NCI-H526 (cell line): ENCODE data around the gene PNPLA7.
"Not testable (repeated sequence)": the region's sequence is repeated elsewhere in the genome, so short reads cannot be mapped to it uniquely, and the experiment has no call there.

ENCODE experiments used
- DNase-seq, 2 experiments: peaks; one replicate each; lab custom pipeline; 2025; lab: John Stamatoyannopoulos, UW

The PNPLA7 gene

DNA sequence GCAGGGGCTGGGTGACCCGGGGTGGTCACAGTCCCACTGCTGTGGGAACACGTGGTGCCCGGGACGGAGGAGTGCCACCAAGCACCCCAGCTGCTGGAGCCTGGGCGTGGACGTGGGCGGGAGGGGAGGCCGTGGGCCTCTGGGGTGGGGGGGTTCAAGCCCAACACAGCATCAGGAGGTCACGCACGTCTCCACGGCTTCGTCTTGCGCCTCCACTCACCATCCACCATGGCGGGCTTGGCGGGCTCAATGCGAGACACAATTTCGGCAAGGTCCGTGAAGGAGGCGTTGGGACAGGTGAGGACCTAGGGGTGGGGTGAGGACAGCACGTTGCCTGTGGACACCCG is 88.9 kb downstream of the PNPLA7 start:
- no peak for DNase-seq

DNA sequence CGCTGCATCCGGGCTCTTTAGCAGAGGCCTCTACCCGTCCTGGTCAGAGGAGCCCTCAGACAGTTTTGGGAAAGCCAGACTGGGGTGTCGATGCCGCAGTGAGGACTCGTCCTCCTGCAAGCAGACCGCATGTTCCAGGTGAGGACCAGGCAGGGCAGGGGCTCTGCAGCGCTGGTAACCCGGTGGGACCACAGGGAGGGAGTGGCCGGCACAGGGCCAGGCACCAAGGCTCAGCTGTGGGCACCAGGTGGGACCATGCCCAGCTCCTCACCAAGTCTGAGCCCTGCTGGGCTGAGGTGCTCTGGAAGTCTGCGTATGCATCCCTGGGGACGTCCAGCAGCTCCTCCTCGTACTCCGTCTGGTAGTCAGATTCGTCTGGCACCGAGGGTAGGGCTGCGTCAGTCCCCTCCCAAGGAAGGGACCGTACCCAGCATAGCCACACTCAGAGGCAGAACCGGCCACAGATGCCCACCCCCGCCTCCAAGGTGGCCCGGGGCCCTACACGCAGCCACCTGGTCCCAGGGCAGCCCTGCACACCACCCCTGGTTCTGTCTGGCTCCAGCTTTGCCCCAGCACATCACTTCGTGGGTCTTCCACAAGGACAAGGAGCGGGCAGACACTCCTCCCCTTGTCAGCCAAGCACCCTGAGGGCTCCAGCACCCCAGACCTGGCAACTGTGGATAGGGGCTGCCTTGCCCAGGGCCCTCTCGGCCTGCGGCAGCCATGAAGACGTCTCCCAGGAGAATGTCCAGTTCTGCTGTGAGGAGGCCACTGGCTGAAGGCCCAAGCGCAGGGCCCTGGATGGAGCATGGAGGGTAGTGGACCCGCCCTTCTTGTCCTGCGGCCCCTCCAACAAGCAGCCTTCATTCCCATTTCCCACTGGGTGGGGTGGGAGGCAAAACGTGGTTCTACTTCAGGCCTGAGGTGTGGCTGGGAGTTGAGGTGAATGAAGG is 89.6 kb downstream of the PNPLA7 start:
- DNase-seq: no peak

DNA sequence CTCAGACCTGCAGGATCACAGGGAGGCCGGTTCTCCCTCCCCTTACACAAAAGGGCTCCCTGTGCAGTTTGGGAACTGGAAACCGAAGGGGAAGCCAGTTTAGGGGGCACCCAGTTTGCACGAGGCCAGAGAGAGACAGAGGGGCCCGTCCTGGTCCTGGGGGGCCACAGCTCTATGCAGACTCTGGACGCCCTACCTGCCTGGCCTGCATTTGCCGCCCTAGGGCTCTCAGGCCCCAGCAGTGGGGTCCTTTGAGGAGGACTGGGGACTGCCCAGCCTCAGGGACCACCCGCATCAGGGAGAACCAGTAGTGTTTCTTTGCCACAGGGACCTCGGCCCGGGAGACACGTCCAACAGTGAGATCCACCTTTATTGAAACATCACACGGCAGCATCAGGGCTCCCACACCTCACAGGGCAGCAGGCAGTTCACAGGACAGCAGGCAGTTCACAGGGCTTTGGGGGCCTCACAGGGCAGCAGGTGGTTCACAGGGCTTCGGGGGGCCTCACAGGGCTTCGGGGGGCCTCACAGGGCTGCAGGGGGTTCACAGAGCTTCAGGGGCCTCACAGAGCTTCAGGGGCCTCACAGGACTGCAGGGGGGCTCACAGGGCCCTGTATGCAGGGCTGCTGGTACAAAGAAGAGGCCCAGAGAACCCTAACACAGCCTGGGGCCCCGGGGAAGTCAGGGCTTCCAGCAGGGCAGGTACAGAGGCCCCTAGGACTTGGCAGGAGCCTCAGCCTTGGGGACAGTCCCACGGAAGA is 90.4 kb downstream of the PNPLA7 start:
- no peak for DNase-seq

DNA sequence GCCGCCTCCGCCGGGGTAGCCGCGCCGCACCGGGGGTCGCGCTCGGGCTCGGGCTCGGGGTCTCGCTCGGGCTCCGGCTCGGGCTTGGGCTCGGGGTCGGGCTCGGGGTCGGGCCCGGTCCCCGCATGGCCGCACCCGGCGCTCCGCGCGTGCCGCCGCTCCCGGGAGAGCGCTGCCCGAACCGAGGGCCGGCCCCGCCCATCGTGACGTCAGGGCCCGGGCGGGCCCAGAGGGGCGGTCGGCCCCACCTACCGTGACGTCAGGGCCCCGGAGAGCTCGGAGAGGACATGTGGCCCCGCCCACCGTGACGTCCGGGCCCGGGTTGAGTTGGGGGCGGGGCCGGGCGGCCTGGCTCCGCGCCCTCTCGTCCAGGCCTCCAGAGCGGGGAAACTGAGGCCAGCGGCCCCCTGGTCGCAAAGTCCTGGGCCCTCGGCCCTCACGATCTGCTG is 91.0 kb downstream of the PNPLA7 start, which contains the start of gene NSMF:
NSMF (minus strand) TSS at position 183 of the 449 bp plus-strand sequence. CDS start 232 bp downstream, outside the sequence.
- peak in 1 of 2 experiments; percentile 83 for DNase-seq

DNA sequence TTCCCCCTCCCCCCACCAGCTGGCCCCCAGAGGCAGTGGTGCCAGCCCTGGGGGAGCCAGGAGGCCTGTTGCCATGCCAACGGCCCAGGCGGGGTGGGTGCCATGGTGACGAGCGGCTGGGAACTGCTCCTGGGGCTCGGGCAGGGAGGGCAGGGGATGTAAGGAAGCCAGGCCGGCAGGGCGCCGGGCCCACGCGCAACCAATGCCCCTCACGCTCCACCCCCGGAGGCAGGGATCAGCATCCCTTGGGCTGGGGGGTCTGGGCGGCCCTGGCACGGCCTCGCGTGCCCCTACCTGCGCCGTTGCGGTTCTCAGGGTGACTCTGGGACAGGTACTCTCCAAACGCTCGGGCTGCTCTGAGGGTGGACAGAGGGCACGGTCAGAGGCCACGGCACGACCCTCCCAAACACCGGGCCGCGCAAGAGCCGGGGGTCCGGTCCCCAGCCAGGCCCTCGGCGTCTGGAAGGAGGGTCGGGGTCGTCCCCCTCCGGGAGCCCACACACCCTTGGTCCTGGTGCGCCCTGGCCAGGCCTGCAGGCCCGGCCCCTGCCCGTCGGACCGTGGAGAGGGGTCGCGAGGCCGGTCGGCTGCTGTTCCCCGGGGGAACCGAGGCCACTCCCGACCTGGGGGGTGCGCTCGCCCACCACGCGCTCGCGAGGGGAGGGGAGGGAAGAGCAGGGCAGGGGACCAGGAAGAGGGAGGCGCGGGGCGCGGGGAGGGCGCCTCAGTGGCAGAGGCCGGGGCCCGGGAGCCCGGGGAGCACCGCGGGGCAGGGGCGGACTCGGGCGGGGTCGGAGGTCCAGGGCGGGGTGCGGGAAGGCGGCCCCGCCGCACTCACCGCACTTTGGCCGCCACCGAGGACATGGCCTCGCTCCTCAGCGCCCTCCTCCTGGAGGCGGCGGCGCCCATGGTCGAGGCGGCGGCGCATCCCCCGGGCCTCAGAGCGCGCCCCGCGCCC is 91.7 kb downstream of the PNPLA7 start:
- DNase-seq: peak in 1 of 2 experiments; percentile 44

DNA sequence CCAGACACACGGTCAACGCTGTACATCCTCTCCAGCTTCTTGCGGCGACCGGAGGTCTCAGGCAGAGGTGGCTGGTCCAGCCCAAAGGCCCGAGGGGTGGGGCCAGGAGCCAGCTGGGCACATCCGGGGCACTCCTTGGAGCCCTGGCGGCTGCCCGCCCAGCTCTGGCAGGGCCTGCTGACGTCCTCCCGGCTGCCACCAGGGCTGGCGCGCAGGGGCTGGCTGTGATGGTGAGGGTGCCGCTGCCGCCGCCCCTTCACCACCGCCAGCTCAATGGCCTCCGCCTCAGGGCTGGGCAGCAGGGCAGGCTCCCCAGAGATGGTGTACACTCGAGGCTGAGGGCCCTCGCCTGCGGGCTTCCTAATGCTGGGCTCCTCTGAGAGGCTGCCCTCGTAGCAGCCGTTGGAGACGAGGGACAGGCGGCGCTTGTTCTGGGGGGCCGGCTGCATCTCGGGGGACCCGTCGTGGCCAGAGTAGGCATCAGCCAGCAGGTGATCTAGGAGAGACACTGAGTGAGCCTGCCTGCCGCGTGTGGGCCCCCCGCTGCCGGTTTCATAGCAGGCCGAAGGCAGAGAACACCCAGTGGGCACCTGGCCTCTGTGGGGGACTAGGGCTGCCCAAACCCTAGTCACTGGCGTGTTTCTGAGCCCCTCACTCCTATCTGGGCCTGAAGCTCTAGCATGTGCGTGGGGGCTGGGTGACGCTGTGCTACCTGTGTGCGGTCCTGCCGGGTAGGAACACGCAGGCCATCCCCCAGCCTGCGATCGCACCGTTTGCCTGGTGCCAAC is 92.6 kb downstream of the PNPLA7 start:
- DNase-seq: no peak

DNA sequence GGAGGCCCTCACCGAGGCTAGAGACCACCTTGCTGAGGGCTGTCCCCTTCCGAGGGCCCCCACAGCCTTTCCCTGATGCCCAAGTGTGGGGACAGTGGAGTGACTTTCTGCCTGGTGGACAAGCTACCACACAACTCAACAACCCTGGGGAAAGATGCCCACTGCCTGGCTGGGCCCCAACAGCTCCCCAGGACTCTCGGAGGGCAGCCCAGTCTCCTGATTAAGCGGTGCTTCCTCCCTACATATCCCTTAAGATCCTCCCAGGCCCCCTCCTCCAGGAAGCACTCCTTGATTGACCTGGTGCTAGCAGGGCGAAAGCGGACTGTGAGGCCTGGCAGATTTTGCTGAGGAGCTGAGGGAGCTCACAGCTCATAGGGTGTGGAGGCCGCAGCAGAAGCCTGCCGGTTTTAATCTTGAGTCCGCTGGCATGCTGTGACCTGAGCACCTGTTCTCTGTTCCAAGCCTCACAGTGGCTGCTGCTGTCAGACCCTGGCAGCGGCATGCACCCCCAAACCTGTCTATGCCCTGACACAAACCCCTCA is 93.3 kb downstream of the PNPLA7 start:
- no peak for DNase-seq

DNA sequence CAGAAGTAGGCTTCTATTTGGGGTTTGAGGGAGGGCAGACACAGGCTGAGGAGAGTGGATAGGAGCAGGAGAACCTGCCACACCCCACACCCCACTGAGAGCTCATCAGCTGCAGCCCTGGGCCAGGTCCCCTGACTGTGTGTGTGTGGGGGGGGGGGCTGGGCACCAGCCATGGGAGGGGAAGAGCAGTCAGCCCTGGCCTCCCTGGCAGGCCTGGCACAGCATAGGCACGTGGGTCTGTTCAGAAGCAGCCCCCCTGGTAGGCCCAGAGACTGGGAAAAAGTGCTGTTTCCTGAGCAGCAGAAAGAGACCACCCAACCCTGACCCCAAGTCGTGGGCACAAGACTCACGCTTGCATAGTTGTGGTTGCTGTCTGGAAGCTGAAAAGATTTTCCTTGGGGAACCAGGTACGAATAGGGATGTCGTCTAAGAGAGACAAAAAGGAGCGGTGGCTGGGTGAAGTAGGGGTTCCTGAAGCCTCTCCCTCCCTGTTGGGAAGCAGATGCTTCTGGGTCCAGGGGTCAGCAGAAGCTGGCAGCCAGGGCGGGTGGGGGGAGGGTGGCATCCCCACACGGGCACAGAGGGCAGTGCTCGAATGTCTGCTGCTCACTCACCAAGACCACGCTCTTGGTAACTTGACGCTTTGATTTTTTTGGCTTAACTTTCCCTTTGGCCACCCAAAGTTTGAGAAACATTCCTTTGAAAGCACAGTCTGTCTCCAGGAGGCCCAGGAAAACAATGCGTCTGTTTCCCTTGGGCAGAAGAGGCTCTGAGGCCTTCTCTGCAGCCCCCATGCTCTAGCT is 93.9 kb downstream of the PNPLA7 start:
- no peak for DNase-seq

DNA sequence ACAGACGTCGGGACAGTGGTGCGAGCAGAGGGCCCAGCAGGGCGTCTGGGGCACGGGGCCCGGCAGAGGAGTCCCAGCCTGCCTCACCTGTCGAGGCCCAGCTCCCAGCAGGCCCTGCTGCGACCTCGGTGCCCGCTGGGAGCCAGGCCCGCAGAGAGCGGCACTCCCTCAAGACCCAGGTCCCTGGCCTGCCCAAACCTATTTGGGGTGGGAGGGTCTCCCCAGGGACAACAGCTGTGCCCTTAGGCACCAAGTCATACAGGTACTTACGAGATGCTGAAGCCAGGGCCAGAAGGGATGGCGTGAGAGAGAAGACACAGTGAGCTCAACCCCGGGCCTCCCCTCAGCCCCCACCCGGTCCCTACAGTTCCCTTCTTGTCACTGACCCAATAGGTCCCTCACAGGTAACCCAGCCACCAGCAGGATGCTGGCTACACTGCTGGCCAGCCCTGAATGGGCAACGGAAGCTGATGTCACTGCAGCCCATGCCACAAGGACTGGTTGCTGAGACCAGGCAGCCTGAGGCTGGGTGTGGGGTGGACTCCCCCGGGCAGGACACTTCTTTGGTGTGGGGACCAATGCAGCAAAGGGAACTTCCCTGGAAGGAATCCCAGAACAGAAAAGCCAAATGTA is 94.7 kb downstream of the PNPLA7 start:
- DNase-seq: no peak

DNA sequence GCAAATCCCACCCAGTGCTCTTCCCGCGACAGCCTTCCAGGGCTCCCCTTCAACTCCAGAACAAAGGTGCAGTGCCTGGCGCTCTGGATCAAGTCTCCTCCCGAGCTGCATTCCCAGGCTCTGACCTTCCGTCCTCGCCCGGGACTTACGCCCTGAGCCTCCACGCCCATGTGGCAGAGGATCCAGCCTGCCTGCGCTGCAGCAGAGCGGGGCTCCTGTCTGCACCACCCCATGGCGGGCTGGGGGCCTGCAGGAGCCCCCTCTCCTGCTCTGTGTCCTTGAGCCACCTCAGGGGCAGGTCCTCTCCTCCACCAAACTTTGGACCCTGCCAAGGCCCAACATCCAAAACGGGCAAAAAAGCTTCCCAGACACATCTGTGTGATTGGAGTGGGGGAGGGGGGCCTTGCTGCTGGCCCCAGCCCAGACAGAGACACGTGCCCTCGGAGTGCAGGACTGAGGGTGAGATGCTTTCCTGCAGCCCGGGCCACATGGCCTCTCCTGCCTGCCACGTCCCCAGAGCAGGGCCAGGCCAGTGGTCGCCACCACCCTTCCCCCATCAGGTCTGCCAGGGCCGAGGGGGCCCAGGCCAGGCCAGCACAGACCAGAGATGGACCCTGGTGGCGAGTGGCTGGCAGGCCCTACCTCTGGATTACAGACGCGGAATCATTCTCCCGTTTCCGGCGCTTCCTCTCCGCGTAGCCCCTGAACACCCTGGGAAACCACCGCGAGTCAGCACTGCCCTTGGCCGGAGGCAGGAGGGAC is 95.4 kb downstream of the PNPLA7 start:
- DNase-seq: no peak

DNA sequence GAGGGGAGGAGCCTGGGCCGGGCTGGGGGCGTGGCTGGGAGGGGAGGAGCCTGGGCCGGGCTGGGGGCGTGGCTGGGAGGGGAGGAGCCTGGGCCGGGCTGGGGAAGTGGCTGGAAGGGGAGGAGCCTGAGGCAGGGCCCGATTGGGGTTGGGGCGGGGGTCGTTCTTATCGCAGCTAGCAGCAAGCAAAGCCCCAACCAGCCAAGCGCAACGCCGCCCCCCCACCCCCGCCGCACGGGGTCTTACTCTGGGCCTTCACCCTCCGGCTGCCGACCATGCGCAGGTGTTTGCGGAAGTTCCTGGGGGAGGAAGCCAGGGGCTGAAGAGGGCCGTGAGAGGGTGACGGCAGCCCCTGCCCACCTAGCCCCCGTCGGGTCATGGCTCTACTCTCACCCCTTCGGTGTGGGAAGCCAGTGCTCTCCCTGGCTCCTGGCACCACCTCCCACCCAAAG is 96.0 kb downstream of the PNPLA7 start:
- DNase-seq: no peak

DNA sequence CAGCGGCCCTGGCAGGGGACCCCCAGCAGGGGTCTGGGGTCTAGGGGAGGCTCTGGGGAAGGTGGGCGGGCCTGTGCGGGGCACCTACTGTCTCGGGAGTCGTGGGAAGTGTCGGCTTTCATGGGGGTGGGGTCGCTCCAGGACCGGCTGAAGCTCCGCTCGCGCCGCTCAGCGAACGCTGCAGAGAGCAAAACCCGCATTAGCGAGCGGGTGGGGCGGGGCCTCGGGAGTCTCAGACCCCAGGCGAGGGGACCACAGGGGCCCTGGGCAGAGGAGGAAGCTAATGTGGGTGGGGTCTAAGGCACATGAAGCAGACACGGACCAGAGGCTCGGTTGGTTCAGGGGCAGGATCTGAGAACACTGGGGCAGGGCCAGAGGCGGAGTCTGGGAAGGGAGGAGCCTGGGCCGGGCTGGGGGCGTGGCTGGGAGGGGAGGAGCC is 96.5 kb downstream of the PNPLA7 start:
- peak in 1 of 2 experiments; percentile 44 for DNase-seq

DNA sequence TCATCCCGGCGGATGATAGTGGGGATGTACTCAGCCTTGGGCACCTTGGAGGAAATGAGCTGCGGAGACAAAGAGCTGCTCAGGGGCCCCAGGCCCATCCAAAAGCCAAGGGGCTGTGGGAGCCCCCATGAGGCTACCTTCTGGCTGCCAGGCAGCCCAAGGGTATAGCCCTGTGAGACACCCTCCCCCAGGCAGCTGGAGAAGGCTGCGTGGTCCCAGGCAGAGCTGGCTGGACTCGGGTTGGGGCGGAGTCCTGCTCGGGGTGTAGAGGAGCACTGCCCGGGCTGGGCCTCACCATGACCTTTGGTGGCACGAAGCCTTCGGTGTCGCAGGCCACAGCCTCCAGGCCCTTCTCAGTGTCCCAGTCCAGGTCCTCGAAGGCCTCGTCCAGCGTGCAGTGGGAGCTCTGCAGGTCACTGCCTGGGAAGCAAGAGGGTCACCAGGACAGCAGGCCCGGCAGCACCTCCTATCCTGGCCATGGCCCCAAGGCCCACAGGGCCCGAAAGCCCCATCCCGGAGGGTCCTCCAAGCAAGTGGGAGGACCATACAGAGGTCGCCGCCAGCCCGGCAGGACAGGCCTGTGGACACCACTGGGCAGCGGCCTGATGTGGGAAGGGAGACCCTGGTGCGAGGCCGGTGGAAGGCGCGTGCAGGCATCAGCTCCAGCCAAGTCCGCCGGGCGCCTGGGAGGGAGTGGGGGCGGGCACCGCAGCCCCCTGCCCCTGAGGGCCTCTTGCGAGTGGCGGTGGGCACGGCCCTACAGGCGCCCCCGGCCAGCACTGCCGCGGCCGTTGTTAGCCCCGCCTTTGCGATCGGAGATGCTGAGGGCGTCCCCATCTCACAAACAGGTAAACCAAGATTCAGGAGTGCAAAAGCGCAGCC is 97.2 kb downstream of the PNPLA7 start:
- DNase-seq: no peak

DNA sequence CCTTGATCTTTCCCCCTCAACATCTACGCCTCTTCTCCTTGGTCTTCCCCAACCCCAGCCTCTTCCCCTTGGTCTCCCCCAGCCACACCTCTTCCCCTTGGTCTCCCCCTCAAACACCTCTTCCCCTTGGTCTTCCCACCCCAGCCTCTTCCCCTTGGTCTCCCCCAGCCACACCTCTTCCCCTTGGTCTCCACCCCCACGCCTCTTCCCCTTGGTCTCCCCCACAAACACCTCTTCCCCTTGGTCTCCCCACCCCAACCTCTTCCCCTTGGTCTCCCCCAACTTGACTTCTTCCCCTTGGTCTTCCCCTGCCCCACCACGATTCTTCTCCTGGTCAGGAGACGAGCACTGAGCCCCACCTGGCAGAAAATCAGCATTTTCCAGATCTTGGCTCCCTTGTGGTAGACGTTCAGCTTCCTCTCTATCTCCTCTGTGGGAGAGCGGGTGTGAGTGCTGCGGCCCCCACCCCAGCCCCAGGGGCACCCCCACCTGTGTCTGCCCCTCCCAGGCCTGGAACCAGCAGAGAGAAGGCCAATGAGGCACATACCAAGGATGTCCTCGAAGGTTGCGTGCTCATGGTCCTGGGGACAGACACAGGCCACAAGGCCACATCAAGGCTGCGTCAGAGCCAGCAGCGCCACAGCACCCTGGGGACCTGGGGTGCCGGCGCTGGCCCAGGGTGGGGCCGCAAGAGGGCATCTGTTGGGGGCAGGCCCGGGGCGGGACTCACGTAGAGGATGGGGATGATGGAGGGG is 98.0 kb downstream of the PNPLA7 start:
- DNase-seq: no peak

DNA sequence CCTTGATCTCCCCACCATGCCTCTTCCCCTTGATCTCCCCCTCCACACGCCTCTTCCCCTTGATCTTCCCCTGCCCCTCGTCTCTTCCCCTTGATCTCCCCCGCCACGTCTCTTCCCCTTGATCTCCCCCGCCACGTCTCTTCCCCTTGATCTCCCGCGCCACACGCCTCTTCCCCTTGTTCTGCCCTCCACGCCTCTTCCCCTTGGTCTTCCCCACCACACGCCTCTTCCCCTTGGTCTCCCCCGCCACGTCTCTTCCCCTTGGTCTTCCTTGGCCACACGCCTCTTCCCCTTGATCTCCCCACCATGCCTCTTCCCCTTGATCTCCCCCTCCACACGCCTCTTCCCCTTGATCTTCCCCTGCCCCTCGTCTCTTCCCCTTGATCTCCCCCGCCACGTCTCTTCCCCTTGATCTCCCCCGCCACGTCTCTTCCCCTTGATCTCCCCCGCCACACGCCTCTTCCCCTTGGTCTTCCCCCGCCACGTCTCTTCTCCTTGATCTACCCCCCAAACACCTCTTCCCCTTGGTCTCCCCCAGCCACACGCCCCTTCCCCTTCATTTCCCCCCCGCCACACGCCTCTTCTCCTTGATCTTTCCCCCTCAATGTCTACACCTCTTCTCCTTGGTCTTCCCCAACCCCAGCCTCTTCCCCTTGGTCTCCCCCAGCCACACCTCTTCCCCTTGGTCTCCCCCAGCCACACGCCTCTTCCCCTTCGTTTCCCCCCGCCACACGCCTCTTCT is 98.8 kb downstream of the PNPLA7 start:
- DNase-seq: not testable (repeated sequence)
